ENCODE measurements around the gene TARS2.

Gene TARS2

DNA sequence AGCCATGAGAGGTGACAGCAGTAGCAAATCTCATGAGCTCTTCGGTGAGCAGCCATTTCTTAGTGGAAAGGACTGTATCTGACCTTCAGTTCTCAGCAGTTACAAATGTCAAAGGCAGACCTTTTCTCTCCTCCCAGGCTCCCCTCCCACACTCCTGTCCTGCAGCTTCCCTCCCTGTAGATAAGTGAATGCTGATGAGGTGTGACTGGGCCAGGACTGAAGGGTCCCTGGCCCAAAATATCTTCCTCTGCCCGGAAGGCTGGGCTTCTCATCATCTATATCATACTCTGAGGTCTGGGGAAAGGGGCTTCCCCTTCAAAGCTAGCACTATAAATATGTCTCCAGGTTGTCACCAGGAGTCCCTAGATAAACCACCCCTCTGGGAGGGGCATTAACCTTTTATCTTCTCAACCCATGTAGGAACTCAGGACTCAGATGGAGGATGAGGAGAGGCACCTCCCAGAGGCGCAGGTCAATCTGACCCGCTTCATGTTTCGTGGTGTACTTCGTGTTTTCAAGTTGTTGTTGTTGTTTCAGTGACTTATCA, 58.3 kb downstream of the TARS2 start:
- TF ChIP-seq, protein P1, sequence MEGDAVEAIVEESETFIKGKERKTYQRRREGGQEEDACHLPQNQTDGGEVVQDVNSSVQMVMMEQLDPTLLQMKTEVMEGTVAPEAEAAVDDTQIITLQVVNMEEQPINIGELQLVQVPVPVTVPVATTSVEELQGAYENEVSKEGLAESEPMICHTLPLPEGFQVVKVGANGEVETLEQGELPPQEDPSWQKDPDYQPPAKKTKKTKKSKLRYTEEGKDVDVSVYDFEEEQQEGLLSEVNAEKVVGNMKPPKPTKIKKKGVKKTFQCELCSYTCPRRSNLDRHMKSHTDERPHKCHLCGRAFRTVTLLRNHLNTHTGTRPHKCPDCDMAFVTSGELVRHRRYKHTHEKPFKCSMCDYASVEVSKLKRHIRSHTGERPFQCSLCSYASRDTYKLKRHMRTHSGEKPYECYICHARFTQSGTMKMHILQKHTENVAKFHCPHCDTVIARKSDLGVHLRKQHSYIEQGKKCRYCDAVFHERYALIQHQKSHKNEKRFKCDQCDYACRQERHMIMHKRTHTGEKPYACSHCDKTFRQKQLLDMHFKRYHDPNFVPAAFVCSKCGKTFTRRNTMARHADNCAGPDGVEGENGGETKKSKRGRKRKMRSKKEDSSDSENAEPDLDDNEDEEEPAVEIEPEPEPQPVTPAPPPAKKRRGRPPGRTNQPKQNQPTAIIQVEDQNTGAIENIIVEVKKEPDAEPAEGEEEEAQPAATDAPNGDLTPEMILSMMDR (IDR thresholded peaks at IDR 0.05; ENCODE audit: insufficient read depth, low read length, missing control alignments), result no peak
- no peak for DNase-seq (ENCODE audit: low read depth, low spot score)
- ChIA-PET POLR2A (interaction anchor here (0.8 to 1.1 kb wide), 2 partner anchors 17 to 594 kb away, joined by 3 to 4 read pairs; no protein-coding TSS in a partner anchor), CTCF (interaction anchor here (1.0 to 13.4 kb wide), 5 partner anchors 10 to 290 kb away, joined by 3 to 133 read pairs (median 4); no protein-coding TSS in a partner anchor)
- no peak overlapping the region for H3K4me3 ChIP-seq (ENCODE audit: low read depth, low read length)

DNA sequence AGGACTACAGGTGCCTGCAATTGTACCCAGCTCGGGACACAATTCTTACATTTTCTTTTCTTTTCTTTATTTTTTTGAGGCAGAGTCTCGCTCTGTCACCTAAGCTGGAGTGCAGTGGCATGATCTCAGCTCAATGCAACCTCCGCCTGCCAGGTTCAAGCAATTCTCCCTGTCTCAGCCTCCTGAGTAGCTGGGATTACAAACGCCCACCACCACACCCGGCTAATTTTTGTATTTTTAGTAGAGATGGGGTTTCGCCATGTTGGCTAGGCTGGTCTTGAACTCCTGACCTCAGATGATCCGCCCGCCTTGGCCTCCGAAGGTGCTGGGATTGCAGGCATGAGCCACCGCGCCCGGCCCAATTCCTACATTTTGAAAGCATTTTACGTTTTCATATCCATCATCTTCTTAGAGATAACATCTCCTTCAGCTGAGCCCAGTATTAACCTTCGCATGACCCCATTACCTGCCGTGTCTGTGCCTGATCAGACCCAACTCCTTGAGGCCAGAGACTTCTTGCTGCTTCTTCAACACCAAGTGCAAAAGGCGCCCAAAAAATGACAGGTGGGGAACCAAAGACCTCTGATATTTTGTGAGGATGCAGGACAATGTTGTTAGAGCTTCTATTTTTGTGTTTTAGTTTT, 59.2 kb downstream of the TARS2 start:
- CTCF ChIA-PET, result interaction anchor here (1.1 to 13.4 kb wide), 5 partner anchors 11 to 81 kb away, joined by 3 to 133 read pairs (median 5); no protein-coding TSS in a partner anchor

DNA sequence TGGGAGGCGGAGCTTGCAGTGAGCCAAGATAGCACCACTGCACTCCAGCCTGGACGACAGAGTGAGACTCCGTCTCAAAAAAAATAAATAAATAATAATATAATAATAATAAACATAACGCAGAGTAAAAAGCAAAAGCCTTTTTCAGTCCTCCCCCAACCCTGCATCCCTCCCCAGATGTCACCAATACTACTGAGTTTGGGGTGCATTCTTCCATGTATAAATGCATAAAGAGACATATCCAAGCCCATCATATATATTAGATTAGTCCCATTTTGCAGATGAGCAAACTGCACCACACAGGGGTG, 61.1 kb downstream of the TARS2 start:
- TF ChIP-seq, protein P1 (IDR thresholded peaks at IDR 0.05; ENCODE audit: insufficient read depth, low read length, missing control alignments), result no peak
- CTCF ChIA-PET, result interaction anchor here (0.6 to 13.4 kb wide), 7 partner anchors 11 to 458 kb away, joined by 3 to 133 read pairs (median 4); partner anchors contain the start of gene MINDY1
- POLR2A ChIA-PET, result interaction anchor here (0.7 to 1.1 kb wide), 3 partner anchors 14 to 19 kb away, joined by 3 read pairs; no protein-coding TSS in a partner anchor
- H3K4me3 ChIP-seq (ENCODE audit: low read depth, low read length), result peak overlapping the region; percentile 60
- DNase-seq (ENCODE audit: low read depth, low spot score), result no peak

More for the DNA sequence above, 59.2 kb downstream of the TARS2 start:
- POLR2A ChIA-PET, result no interaction called here
- H3K4me3 ChIP-seq (ENCODE audit: low read depth, low read length), result no peak overlapping the region
- TF ChIP-seq, protein P1 (IDR thresholded peaks at IDR 0.05; ENCODE audit: insufficient read depth, low read length, missing control alignments), result no peak
- DNase-seq (ENCODE audit: low read depth, low spot score), result no peak

DNA sequence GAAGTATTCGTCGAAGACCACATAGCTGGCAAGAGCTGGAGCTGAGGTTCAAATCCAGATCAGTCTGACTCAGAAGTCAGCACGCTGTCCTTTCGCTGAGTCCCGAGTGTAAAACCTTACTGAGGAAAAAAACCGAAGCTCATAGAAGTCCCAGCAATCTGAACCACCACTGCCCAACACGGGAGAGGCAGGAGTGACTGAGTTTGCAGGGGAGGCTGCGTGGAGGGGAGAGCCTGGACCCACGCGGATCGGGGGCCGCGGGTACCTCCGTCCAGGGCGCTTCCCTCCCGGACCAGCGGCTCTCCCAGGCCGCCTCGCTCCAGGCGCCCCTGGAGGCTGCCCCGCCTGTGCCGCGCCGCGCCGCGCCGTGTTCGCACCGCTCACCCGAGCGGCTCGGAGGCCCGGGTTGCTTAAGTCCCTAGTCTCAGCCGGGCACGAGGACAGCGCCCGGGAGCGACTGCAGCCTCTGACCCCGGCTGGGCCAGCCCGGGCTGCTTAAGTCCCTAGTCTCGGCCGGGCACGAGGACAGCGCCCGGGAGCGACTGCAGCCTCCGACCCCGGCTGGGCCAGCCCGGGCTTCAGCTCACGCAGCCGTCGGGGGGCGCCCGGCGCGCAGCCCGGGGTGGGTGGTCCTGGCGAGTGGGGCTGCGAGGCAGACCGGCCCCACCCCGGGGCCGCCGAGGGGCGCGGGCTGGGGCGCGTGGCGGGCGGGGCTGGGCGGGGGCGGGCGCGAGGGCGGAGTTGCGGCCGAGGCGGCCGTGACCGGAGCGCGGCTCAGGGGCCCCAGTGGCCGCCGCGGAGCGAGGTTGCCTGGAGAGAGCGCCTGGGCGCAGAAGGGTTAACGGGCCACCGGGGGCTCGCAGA, 61.6 kb downstream of the TARS2 start, which contains the start of gene ADAMTSL4:
Gene ADAMTSL4 (plus strand): TSS at position 777 of the 864 bp plus-strand sequence. CDS start 2,881 bp downstream, outside the sequence.
- ChIA-PET POLR2A (interaction anchor here (0.7 to 1.1 kb wide), 3 partner anchors 13 to 20 kb away, joined by 3 read pairs; no protein-coding TSS in a partner anchor), CTCF (interaction anchor here (0.6 to 13.4 kb wide), 7 partner anchors 11 to 457 kb away, joined by 3 to 133 read pairs (median 4); partner anchors contain the start of gene MINDY1)
- TF ChIP-seq, protein P1 (IDR thresholded peaks at IDR 0.05; ENCODE audit: insufficient read depth, low read length, missing control alignments), result no peak
- peak within 1 kb of the TSS; percentile 60 for H3K4me3 ChIP-seq (ENCODE audit: low read depth, low read length)
- DNase-seq (ENCODE audit: low read depth, low spot score), result no peak

DNA sequence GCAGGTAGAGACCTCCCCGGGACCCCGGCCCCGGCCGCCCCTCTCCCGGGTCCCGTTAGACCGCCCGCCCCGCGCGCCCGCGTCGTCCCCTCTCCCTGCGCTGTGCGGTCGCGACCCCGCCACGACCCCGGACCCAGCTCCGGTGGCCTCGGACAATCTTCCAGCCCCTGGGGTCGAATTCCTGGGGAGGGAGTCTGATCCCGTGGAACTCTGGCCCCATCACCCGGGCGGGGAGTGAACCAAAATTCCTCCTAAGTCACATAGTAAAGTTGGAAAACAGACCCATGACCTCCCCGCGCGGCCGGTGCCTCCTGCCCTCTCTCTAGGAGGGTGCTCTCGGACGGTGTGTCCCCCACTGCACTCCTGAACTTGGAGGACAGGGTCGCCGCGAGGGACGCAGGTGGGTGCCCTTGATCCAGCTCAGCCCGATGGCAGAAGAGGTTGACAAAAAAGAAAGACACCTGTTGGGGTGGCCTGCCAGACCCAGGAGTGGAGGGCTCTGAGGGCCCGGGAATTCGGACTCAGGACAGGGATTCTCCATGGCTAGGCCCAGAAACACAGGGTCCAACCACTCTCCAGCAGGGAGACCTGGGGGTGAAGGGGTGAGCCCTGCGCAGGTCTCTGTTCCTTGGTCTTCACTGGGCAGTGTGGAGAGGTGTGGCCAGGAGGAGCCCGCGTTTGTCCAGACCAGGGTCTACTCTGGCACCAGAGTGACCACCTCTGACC, 62.4 kb downstream of the TARS2 start:
- TF ChIP-seq, protein P1 (IDR thresholded peaks at IDR 0.05; ENCODE audit: insufficient read depth, low read length, missing control alignments), result no peak
- peak overlapping the region; percentile 60 for H3K4me3 ChIP-seq (ENCODE audit: low read depth, low read length)
- ChIA-PET POLR2A (interaction anchor here (1.1 kb wide), 1 partner anchor 17 kb away, joined by 3 read pairs; no protein-coding TSS in a partner anchor), CTCF (interaction anchor here (1.5 to 13.4 kb wide), 6 partner anchors 10 to 456 kb away, joined by 4 to 133 read pairs (median 6); partner anchors contain the start of gene MINDY1)
- no peak for DNase-seq (ENCODE audit: low read depth, low spot score)
